K562 treated with DMSO at 1 percent for 24 hours (cell line): ENCODE data around the gene WTIP. TPM values are rescaled to one million over a fixed set of nuclear protein-coding genes. Genes with fewer than 3 reads are reported as not detected.

Source experiments
- total RNA-seq: library from RNA; unstranded; fragments of 300-600 nt; gene quantifications from 2 replicates; pipeline ENCODE4 v1.2.3, GENCODE V29; 2022; ENCODE audit warnings: low read depth; ENCODE audit not compliant: insufficient read depth

Gene WTIP
- total RNA-seq = 0.07 and 0.42 TPM in 2 replicates

GRCh38 chr19:34480971-34481841, at the start of gene WTIP:
WTIP (plus strand) TSS chr19:34481758; CDS start chr19:34481975, 217 bp downstream.

Other genes with a start within 250 kb of the WTIP start
- gene GARRE1, start 227.2 kb upstream of the WTIP start, total RNA-seq = 18.2 and 18.4 TPM in 2 replicates
- 201 and 205 TPM in 2 replicates for gene GPI, start 116.6 kb upstream of the WTIP start, total RNA-seq
- gene PDCD2L, start 77.4 kb upstream of the WTIP start, total RNA-seq = 24.9 and 30.5 TPM in 2 replicates
- gene UBA2, start 53.4 kb upstream of the WTIP start, total RNA-seq = 113 and 152 TPM in 2 replicates
- gene SCGB2B2, start 195.4 kb downstream of the WTIP start, total RNA-seq = not detected in 2 replicates
- gene ZNF302, start 195.9 kb downstream of the WTIP start, total RNA-seq = 0.41 and 0.42 TPM in 2 replicates